Spinal cord (tissue), 4 donors: Measurements from ENCODE around the gene OR4K2. TPM values are rescaled to one million over a fixed set of nuclear protein-coding genes. Genes with fewer than 3 reads are reported as not detected.

Experiments
- polyA plus RNA-seq, 2 donors: library from polyadenylated mRNA; unstranded; fragments of 120-200 nt; gene quantifications; one replicate each; pipeline ENCODE4 v1.2.1, GENCODE V29; 2013; ENCODE audit not compliant: insufficient read length in 2 of 2
- total RNA-seq, 2 donors: library from RNA; depleted of rRNA in 1 of 2; stranded (reverse); fragments of 120-200 nt in 1 of 2; fragments of >200 nt in 1 of 2; gene quantifications; one replicate each; pipeline versions ENCODE4 v1.2.3 to v1.2.4, GENCODE V29; 2013 to 2014

OR4K2 gene
- total and polyA plus RNA-seq, 4 donors: not detected

Other genes starting within 250 kb of the OR4K2 start
- not detected for gene OR11H2, start 161.3 kb upstream of the OR4K2 start, total RNA-seq
- gene OR11H2, start 161.3 kb upstream of the OR4K2 start, polyA plus RNA-seq: not detected
- gene OR4Q3, start 131.6 kb upstream of the OR4K2 start, total RNA-seq: not detected
- not detected for gene OR4Q3, start 131.6 kb upstream of the OR4K2 start, polyA plus RNA-seq
- not detected for gene OR4M1, start 101.6 kb upstream of the OR4K2 start, total RNA-seq
- gene OR4M1, start 101.6 kb upstream of the OR4K2 start, polyA plus RNA-seq: not detected
- gene OR4N2, start 71.4 kb upstream of the OR4K2 start, total RNA-seq: not detected
- gene OR4N2, start 71.4 kb upstream of the OR4K2 start, polyA plus RNA-seq: not detected
- gene OR4K5, start 45.5 kb downstream of the OR4K2 start, total RNA-seq: not detected
- not detected for gene OR4K5, start 45.5 kb downstream of the OR4K2 start, polyA plus RNA-seq
- gene OR4K1, start 55.8 kb downstream of the OR4K2 start, total RNA-seq: not detected
- gene OR4K1, start 55.8 kb downstream of the OR4K2 start, polyA plus RNA-seq: not detected
- not detected for gene OR4K15, start 100.4 kb downstream of the OR4K2 start, total RNA-seq
- not detected for gene OR4K15, start 100.4 kb downstream of the OR4K2 start, polyA plus RNA-seq
- not detected for gene OR4Q2, start 127.0 kb downstream of the OR4K2 start, total RNA-seq
- not detected for gene OR4Q2, start 127.0 kb downstream of the OR4K2 start, polyA plus RNA-seq
- gene OR4K14, start 144.2 kb downstream of the OR4K2 start, total RNA-seq: not detected
- not detected for gene OR4K14, start 144.2 kb downstream of the OR4K2 start, polyA plus RNA-seq
- gene OR4K13, start 160.9 kb downstream of the OR4K2 start, total RNA-seq: not detected
- gene OR4K13, start 160.9 kb downstream of the OR4K2 start, polyA plus RNA-seq: not detected
- gene OR4L1, start 184.9 kb downstream of the OR4K2 start, total RNA-seq: not detected
- not detected for gene OR4L1, start 184.9 kb downstream of the OR4K2 start, polyA plus RNA-seq
- not detected for gene OR4K17, start 235.6 kb downstream of the OR4K2 start, total RNA-seq
- under 1 TPM in 1 of 2 donors, not detected in 1; 0.06 TPM for gene OR4K17, start 235.6 kb downstream of the OR4K2 start, polyA plus RNA-seq